ENCODE measurements around the gene CYP27A1.

CYP27A1 gene

DNA sequence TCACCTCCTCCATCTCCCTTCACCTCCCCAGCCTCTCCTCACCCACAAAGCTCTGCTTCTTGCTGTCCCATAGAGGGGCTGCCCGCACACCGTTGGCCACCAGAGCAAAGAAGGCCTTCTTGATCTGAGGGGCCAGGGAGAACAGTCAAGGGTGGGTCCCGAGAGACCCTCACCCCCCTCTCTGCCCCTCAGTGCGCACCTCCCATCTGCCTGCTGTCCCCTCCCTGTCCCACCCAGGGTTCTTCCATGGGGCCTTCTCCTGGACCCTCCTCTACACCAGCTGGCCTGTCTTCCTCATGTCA lies 46.5 kb downstream of the CYP27A1 start:
- TF ChIP-seq CTCF (IDR thresholded peaks at IDR 0.05; ENCODE audit: insufficient read depth, low read length, poor library complexity, severe bottlenecking), result no peak
- DNase-seq (ENCODE audit: extremely low read depth, insufficient read length), result no peak
- H3K27me3 ChIP-seq (replicated peaks; ENCODE audit: control insufficient read depth, insufficient read depth, low read length), result no peaks in the 10 kb centered on the region; the same call in none of the 2 replicates
- H3K36me3 ChIP-seq (ENCODE audit: control insufficient read depth, insufficient read depth, low read length), result no peaks in the 10 kb centered on the region
- no peak overlapping the region for H3K4me3 ChIP-seq (replicated peaks; ENCODE audit: low read depth, low read length)

DNA sequence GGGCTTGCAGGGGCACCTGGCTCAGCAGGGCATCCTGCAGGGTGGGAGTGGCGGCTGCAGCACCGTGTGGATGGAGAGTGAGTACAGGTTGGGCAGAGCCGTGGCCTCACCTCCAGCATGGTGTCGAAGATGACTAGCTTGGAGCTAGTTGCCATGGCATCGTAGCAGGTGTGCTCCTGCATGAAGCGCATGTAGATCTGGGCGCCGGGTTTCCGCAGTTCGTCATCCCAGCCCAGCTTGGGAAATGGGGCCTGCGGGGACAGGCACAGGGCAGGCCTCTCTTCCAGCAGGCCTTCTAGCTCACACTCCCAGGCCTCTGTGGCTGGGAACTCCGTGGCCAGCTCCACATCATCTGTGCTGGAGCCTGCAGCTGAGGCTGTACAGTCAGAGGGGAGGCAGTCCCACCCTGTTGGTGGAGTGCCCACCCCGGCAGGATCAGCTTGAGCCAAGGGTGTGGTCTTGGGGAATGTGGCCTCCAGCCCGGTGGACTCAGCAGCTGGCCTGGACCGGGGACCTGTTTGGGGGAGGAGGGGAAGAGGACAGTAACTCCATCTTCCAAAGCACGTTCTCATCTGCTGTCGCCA lies 48.0 kb downstream of the CYP27A1 start:
- TF ChIP-seq CTCF (IDR thresholded peaks at IDR 0.05; ENCODE audit: insufficient read depth, low read length, poor library complexity, severe bottlenecking), result no peak
- H3K4me3 ChIP-seq (replicated peaks; ENCODE audit: low read depth, low read length), result no peak overlapping the region
- no peaks in the 10 kb centered on the region for H3K36me3 ChIP-seq (ENCODE audit: control insufficient read depth, insufficient read depth, low read length)
- H3K27me3 ChIP-seq (replicated peaks; ENCODE audit: control insufficient read depth, insufficient read depth, low read length), result no peaks in the 10 kb centered on the region; the same call in none of the 2 replicates
- no peak for DNase-seq (ENCODE audit: extremely low read depth, insufficient read length)

GRCh38 chr2:218830526-218831306 lies 48.8 kb downstream of the CYP27A1 start:
- no peak for TF ChIP-seq CTCF (IDR thresholded peaks at IDR 0.05; ENCODE audit: insufficient read depth, low read length, poor library complexity, severe bottlenecking)
- H3K27me3 ChIP-seq (replicated peaks; ENCODE audit: control insufficient read depth, insufficient read depth, low read length), result no peaks in the 10 kb centered on the region; the same call in none of the 2 replicates
- H3K4me3 ChIP-seq (replicated peaks; ENCODE audit: low read depth, low read length), result no peak overlapping the region
- DNase-seq (ENCODE audit: extremely low read depth, insufficient read length), result no peak
- H3K36me3 ChIP-seq (ENCODE audit: control insufficient read depth, insufficient read depth, low read length), result no peaks in the 10 kb centered on the region

- H3K27me3 ChIP-seq (replicated peaks; ENCODE audit: control insufficient read depth, insufficient read depth, low read length), result no peaks in the 10 kb centered on the region; the same call in none of the 2 replicates
- no peak within 1 kb of the TSS for H3K4me3 ChIP-seq (replicated peaks; ENCODE audit: low read depth, low read length)
- DNase-seq (ENCODE audit: extremely low read depth, insufficient read length), result no peak
- TF ChIP-seq CTCF (IDR thresholded peaks at IDR 0.05; ENCODE audit: insufficient read depth, low read length, poor library complexity, severe bottlenecking), result no peak
- no peaks in the 10 kb centered on the region for H3K36me3 ChIP-seq (ENCODE audit: control insufficient read depth, insufficient read depth, low read length)
These were observed 49.5 kb downstream of the CYP27A1 start, which contains the start of gene PRKAG3 for GRCh38 chr2:218831378-218831990. TSS of gene PRKAG3 (minus strand) at chr2:218831803.

DNA sequence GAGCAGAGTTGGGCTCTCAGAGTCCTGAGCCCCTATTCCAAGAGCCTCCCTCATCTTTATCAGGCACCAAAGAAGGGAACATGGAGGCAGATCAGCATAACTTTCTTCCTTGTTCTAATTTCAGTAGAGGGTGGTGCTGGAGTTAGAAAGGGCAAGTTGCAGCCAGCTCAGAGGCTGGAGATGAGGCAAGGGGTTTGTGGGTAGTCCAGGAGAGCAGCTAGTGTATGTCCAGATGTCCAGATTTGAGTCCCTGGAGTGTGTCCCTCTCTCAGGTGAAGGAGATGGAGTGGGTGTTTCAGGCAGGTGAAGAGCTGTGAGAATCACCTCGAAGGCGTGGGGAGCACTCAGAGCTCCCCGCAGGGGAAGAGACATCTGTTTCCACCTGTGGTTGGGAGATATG lies 50.1 kb downstream of the CYP27A1 start:
- Histone ChIP-seq H3K4me3 (replicated peaks; ENCODE audit: low read depth, low read length) (no peak overlapping the region), H3K27me3 (replicated peaks; ENCODE audit: control insufficient read depth, insufficient read depth, low read length) (no peaks in the 10 kb centered on the region; the same call in none of the 2 replicates), H3K36me3 (ENCODE audit: control insufficient read depth, insufficient read depth, low read length) (no peaks in the 10 kb centered on the region)
- no peak for TF ChIP-seq CTCF (IDR thresholded peaks at IDR 0.05; ENCODE audit: insufficient read depth, low read length, poor library complexity, severe bottlenecking)
- no peak for DNase-seq (ENCODE audit: extremely low read depth, insufficient read length)
